Central memory CD4-positive, alpha-beta T cell (primary cell): Measurements from ENCODE around the gene APBA3.

Experiments
- DNase-seq: peaks from one replicate; pipeline ENCODE4 v3.0.0; 2022

APBA3 gene

GRCh38 chr19:3746371-3747056 lies 15.0 kb downstream of the APBA3 start:
- DNase-seq: no peak

DNA sequence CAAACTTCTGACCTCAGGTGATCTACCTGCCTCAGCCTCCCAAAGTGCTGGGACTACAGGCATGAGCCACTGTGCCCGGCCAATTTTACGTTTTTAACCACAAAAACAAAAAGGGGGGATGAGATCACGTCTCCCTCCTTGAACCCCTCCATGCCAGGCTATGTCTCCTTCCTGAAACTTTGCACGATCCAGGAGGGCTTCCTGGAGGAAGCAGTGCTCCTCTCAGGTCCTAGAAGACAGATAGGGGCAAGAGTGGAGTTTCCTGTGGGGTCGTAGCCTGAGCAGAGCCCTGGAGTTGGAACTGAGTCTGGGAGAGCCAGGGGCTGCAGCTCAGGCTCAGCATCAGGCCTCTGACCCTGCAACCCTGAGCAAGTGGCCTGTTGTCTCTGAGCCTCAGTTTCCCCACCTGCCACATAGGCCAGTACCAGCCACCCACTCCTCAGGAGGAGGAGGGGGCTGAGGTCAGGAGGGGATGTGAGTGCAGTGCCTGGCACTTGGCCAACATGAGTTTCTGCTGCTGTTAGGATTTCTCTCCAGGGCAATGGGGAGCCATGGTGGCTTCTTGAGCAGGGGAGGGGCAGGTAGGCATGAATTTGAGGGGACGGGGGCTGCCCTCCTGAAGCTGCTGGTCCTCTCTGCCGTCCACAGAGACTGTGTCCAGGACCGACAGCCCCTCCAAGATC lies 16.0 kb downstream of the APBA3 start:
- no peak for DNase-seq

DNA sequence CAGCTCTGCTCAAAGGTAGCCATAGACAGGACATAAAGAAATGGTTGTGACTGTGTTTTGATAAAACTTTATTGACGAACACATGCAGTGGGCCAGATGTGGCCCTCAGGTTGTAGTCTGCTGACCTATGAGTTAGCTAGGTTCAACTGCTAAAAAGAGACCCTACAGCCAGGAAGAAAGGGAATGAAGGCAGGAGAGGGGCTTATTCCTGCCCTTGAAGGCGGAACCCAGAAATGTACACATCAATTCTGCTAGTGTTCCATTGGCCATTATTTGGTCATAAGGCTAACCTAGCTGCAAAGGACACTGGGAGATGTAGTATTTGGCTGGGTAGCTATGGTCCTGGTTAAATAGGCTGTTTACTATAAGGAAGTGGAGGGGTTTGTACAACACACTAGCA lies 18.0 kb downstream of the APBA3 start:
- DNase-seq: no peak

DNA sequence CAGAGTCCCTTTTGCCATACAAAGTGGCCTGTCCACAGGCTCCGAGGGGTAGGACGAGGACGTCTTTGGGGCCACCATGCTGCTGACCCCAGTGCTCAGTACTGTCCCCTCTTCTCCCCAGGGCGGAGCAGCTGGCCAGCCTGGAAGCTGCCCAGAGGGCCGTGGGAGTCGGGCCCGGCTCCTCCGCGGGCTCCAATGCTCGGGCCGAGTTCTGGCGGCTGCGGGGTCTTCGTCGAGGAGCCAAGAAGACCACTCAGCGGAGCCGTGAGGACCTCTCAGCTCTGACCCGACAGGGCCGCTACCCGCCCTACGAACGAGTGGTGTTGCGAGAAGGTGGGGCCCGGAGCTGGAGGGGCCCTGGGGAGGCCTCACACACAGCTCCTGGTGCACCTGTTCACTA lies 21.1 kb downstream of the APBA3 start:
- DNase-seq: no peak

DNA sequence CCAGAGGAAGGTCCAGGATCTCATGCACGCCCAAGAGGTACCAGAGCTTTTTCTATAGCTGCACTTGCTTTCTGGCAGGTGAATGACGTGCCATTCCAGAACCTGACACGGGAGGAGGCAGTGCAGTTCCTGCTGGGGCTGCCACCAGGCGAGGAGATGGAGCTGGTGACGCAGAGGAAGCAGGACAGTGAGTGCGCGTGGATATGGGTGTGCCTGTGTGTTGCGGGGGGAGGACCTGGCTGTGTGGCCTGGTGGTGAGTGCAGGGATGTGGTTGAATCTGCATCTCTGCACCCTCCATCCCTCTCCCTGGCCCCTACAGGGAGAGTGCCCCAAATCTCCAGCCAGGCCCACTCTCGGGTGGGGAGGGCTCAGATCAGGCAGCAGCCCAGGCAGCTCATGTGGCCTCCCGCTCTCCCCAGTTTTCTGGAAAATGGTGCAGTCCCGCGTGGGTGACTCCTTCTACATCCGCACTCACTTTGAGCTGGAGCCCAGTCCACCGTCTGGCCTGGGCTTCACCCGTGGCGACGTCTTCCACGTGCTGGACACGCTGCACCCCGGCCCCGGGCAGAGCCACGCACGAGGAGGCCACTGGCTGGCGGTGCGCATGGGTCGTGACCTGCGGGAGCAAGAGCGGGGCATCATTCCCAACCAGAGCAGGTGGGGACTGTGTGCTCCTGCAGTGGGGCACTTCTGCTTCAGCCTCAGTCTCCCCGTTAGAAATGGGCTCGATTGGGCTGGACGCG lies 22.8 kb downstream of the APBA3 start:
- DNase-seq: no peak

- DNase-seq: no peak
Observed at GRCh38 chr19:3737487-3738205, 23.8 kb downstream of the APBA3 start.

GRCh38 chr19:3736106-3736724 lies 25.3 kb downstream of the APBA3 start:
- DNase-seq: no peak

- no peak for DNase-seq
Observed at GRCh38 chr19:3734310-3734600, 27.2 kb downstream of the APBA3 start.

GRCh38 chr19:3733549-3734309 lies 27.8 kb downstream of the APBA3 start:
- no peak for DNase-seq

DNA sequence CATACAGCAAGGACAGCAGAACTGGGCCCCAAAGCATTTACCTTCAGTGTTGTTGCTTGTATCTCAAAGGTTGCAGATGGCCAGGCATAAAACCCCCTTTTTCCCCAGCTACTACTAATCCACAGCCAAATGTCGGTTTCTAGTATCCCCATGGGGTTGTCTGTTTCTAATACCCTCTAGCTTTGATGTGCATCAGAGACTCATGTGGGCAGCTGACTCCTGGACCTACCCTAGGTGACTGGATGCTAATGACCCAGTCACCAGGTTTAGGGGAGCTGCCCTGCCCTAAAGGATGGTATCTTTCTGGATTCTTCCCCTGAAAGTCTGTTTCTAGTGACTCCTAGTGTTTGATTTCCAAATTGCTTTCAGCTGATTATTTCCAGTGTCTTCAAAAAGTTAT lies 29.4 kb downstream of the APBA3 start:
- DNase-seq: no peak

DNA sequence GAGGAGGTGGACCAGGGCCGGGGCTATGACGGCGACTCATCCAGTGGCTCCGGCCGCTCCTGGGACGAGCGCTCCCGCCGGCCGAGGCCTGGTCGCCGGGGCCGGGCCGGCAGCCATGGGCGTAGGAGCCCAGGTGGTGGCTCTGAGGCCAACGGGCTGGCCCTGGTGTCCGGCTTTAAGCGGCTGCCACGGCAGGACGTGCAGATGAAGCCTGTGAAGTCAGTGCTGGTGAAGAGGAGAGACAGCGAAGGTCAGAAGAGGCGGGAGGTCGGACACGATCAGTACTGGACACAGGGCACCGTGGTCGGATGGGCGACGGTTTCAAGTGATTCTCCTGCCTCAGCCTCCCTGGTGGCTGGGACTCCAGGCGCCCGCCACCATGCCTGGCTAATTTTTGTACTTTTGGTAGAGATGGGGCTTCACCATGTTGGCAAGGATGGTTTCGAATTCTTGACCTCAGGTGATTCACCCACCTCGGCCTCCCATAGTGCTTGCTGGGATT lies 31.0 kb downstream of the APBA3 start:
- DNase-seq: no peak

DNA sequence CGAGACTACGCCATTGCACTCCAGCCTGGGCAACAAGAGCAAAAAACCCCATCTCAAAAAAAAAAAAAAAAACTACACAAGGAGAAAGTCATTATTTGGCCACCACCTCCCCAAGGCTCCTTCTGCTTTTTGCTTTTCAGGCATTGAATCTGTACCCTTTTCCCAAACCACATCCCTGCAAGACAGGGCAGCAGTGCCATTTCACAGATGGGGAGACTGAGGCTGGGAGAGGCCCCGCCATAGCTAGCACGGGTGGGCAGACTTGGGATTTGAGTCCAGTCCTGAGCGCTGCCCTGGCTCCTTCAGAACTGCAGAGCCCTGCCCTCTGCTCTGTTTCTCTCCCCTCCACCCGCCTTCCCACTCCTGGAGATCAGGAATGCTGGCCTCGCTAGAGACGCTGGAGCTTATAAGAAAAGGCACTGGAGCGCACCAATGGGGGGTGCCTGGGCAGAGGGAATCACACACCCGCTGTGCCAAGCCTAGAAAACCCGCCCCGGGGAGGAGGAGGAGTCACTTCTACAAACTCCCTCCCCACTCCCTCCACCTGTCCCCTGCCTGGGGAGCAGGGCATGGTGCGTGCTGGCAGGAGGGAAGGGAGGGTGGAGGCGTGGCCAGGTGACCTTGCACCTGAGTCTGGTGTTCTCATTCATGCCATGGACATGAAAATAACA lies 35.7 kb downstream of the APBA3 start:
- DNase-seq: no peak

DNA sequence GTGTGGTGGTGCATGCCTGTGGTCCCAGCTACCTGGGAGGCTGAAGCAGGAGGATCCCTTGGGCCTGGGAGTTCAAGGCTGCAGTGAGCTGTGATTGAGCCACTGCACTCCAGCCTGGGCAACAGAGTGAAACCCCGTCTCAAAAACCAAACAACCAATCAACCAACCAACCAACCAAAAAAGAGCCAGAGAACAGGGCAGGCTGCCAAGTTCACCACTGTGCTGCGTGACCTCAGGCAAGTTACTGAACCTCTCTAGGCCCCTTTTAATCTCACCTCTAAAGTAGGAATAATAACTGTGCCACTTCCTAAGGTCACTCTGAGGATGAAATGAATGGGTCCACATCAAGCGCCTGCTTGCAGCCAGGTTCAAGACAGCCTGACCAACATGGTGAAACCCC lies 36.4 kb downstream of the APBA3 start:
- DNase-seq: no peak

DNA sequence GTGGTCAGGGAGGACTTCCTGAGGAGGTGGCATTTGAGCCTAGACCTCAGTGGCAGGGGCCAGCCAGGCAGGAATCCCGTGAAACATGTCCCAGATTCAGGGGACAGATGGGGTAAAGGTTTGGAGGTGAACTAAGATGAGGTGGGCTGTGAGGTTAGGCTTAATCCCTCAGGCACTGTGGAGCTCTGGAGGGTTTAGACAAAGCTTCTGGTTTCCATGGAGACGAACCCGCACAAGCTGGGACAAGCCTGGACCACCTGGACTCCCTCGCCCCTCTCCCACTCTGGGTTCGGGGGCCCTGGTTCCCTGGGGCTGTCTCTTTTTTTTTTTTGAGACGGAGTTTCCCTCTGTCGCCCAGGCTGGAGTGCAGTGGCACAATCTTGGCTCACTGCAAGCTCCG lies 37.6 kb downstream of the APBA3 start:
- DNase-seq: no peak

GRCh38 chr19:3723110-3723488 lies 38.4 kb downstream of the APBA3 start:
- DNase-seq: no peak

DNA sequence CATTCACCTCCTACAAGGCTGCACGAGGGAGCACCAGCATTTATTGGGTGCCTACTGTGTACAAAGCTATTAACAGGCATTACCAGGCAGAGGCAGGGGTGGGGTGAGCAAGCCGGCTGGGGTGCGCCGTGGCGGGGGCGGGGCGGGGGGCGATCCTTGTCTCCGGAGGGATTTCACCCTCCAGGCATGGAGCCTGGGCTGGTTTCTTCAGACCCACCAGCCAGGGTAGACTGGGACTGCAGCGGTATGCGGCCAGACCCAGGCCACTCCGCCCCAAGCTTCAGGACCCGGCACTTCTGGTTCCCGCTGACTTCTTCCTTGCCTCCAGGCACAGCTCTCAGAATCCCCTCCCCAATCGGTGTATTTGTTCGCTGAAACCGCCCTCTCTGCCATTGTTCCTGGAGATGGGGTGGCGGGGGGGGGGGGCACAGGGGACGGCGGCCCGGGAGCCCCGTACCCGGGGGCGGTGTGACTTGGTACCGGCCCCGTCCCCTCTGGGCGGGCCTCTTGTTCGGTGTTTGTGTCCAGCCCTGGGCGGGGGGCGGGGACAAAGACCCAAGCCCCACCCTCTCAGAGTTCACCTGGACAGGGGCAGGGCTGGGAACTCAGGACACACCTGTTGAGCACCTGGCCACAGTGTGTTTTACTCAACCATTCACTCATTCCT lies 38.9 kb downstream of the APBA3 start:
- DNase-seq: no peak

- DNase-seq: no peak
Observed at GRCh38 chr19:3721887-3722442, 39.5 kb downstream of the APBA3 start.

GRCh38 chr19:3721131-3721886 lies 40.2 kb downstream of the APBA3 start:
- DNase-seq: peak; percentile 87

DNA sequence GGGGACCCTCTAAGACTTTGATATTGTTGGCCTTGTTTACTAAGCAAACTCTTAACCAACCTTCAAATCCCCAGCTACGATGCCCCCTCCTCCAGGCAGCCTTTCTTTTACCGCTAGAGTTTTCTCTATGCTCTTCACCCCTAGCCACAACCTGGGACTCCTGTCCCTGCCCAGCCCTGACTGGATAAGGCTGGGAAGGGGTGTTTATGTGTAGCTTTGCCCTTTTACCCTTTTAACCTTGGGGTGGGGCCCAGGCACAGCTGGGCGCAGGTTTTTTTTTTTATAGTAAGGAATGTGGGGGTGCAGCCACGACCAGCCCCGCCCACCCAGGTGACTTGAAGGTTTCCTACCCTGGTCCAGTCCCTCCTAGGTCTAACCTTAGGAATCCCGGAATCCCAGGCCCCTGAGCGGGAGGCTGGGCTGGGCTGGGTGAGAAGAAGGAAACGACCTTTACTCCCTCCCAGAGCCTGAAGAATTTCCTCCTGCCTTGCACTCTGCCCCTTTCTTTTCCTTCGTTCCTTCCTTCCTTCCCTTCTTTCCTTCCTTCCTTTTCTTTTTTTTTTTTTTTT lies 41.1 kb downstream of the APBA3 start:
- no peak for DNase-seq

GRCh38 chr19:3719868-3720267 lies 41.6 kb downstream of the APBA3 start:
- no peak for DNase-seq
